HCT116 (cell line): Measurements from ENCODE around the gene MAPKAPK5. TPM values are rescaled to one million over a fixed set of nuclear protein-coding genes. Genes with fewer than 3 reads are reported as not detected.

ENCODE experiments used
- ATAC-seq: fragments of 200-7000 bp; cut with Tn5 transposase; 2 replicates; pipeline ENCODE4 v1.9.1; 2020; ENCODE audit warnings: mild to moderate bottlenecking, moderate library complexity
- BruUV-seq: library from RNA; stranded (reverse); fragments of 400-500 nt; replicated peaks from 2 replicates; lab custom pipeline; 2021; lab: Mats Ljungman, UMichigan
- CTCF ChIA-PET: fragments of 300-600 bp; sonication (Branson Sonifier 250); formaldehyde crosslinking; loops from one replicate; lab custom pipeline; 2021; ENCODE audit warnings: antibody characterized with exemption; lab: Charles Lee
- POLR2A ChIA-PET: fragments of 300-600, 350-600 bp; sonication (Branson Sonifier 250); formaldehyde crosslinking; loops from one replicate; lab custom pipeline; 2021; ENCODE audit warnings: antibody characterized with exemption; lab: Charles Lee
- RAD21 ChIA-PET, 2 experiments: fragments of 300-600 bp; sonication (Branson Sonifier 250); formaldehyde crosslinking; loops; one replicate each; lab custom pipeline; 2023; ENCODE audit warnings: low total read pairs in 2 of 2; ENCODE audit not compliant: uncharacterized antibody in 2 of 2, unreplicated experiment in 2 of 2, low non-redundant PET in 1 of 2; lab: Charles Lee
- DNase-seq: peaks from one replicate; pipeline ENCODE4 v3.0.0-alpha.2; 2010; ENCODE audit warnings: low read depth, low spot score
- H2AFZ ChIP-seq: fragments of 200-600 bp; shearing (Covaris generic), sonication (generic); 2 replicates; pipeline ENCODE4 v1.6.1; 2017; ENCODE audit warnings: low read depth, mixed run types, mixed read lengths, antibody characterized with exemption, low read length; ENCODE audit not compliant: poor library complexity, severe bottlenecking
- H3K27ac ChIP-seq: 2 replicates; pipeline ENCODE4 v1.5.1; 2012; ENCODE audit warnings: low read depth, low read length
- H3K27me3 ChIP-seq: fragments of 200-600 bp; sonication (generic); 2 replicates; pipeline ENCODE4 v1.6.1; 2016; ENCODE audit warnings: mixed run types, low read length, mixed read lengths; ENCODE audit not compliant: insufficient read depth
- H3K36me3 ChIP-seq, 2 experiments: fragments of 200-500 bp in 1 of 2; fragments of 200-600 bp in 1 of 2; sonication (Bioruptor generic) in 1 of 2; sonication (generic) in 1 of 2; 2 replicates each; pipeline versions ENCODE4 v1.5.1 to v1.6.1; 2014 to 2016; ENCODE audit warnings: low read length in 2 of 2, inconsistent platforms in 1 of 2, mixed read lengths in 1 of 2, mixed run types in 1 of 2; ENCODE audit not compliant: insufficient read depth in 2 of 2, control insufficient read depth in 1 of 2
- H3K4me1 ChIP-seq, 2 experiments: fragments of 200-600 bp in 1 of 2; sonication (generic) in 1 of 2; 2 replicates each; pipeline versions ENCODE4 v1.5.1 to v1.6.1; 2012 to 2017; ENCODE audit warnings: low read length in 2 of 2, inconsistent platforms in 1 of 2, mild to moderate bottlenecking in 1 of 2, mixed read lengths in 1 of 2, mixed run types in 1 of 2, moderate library complexity in 1 of 2; ENCODE audit not compliant: insufficient read depth in 2 of 2, control insufficient read depth in 1 of 2
- H3K4me2 ChIP-seq: fragments of 200-600 bp; sonication (generic); 2 replicates; pipeline ENCODE4 v1.6.1; 2017; ENCODE audit warnings: mixed run types, low read length, mixed read lengths
- H3K4me3 ChIP-seq, 2 experiments: fragments of 200-600 bp in 1 of 2; sonication (generic) in 1 of 2; replicated peaks in 1 of 2; 2 replicates each; pipeline ENCODE4 v1.5.1; 2011 to 2016; ENCODE audit warnings: low read length in 2 of 2, control low read depth in 1 of 2, low read depth in 1 of 2, mild to moderate bottlenecking in 1 of 2, mixed read lengths in 1 of 2, mixed run types in 1 of 2
- H3K79me2 ChIP-seq: fragments of 200-600 bp; sonication (generic); 2 replicates; pipeline ENCODE4 v1.6.1; 2017; ENCODE audit warnings: mild to moderate bottlenecking, mixed run types, low read length, moderate library complexity, mixed read lengths; ENCODE audit not compliant: insufficient read depth
- H3K9ac ChIP-seq: fragments of 200-600 bp; sonication (generic); 2 replicates; pipeline ENCODE4 v1.6.1; 2016; ENCODE audit warnings: low read length, mixed read lengths
- H3K9me2 ChIP-seq: fragments of 200-600 bp; sonication (generic), shearing (Covaris generic); 2 replicates; pipeline ENCODE4 v1.6.1; 2017; ENCODE audit warnings: mixed run types, mild to moderate bottlenecking, moderate library complexity; ENCODE audit not compliant: insufficient read depth
- H3K9me3 ChIP-seq, 2 experiments: fragments of 200-500 bp in 1 of 2; fragments of 200-600 bp in 1 of 2; sonication (Bioruptor generic) in 1 of 2; sonication (generic) in 1 of 2; 2 replicates each; pipeline ENCODE4 v1.6.1; 2014 to 2017; ENCODE audit warnings: low read length in 2 of 2, mixed read lengths in 2 of 2, inconsistent platforms in 1 of 2, low read depth in 1 of 2, mild to moderate bottlenecking in 1 of 2, mixed run types in 1 of 2, moderate library complexity in 1 of 2; ENCODE audit not compliant: control insufficient read depth in 1 of 2, insufficient read depth in 1 of 2
- H4K20me1 ChIP-seq: fragments of 200-600 bp; sonication (generic), shearing (Covaris generic); 2 replicates; pipeline ENCODE4 v1.6.1; 2017; ENCODE audit warnings: mixed run types, mild to moderate bottlenecking, moderate library complexity; ENCODE audit not compliant: insufficient read depth
- ATF3 ChIP-seq: IDR thresholded peaks from 2 replicates; pipeline ENCODE4 v1.6.1; 2012
- CBX3 ChIP-seq: IDR thresholded peaks from 2 replicates; pipeline ENCODE4 v1.6.1; 2012; ENCODE audit warnings: low read depth
- CEBPB ChIP-seq: IDR thresholded peaks from 2 replicates; pipeline ENCODE4 v1.6.1; 2012; ENCODE audit warnings: low read depth
- CTCF ChIP-seq, 3 experiments: fragments of 200-600 bp in 1 of 3; sonication (generic) in 1 of 3; IDR thresholded peaks in 2 of 3; conservative IDR thresholded peaks in 1 of 3; 2 replicates each; pipeline ENCODE4 v1.5.1; 2012 to 2017; ENCODE audit warnings: low read depth in 2 of 3, low read length in 2 of 3, antibody characterized with exemption in 1 of 3, borderline replicate concordance in 1 of 3, control low read depth in 1 of 3, mild to moderate bottlenecking in 1 of 3, mixed read lengths in 1 of 3, mixed run types in 1 of 3, moderate library complexity in 1 of 3; ENCODE audit not compliant: insufficient read depth in 1 of 3
- ELF1 ChIP-seq: IDR thresholded peaks from 2 replicates; pipeline ENCODE4 v1.6.1; 2012; ENCODE audit warnings: low read depth, borderline replicate concordance
- EZH2 ChIP-seq: fragments of 200-600 bp; sonication (generic); IDR thresholded peaks from 2 replicates; pipeline ENCODE4 v1.6.1; 2017; ENCODE audit warnings: antibody characterized with exemption, mixed run types
- EZH2phosphoT487 ChIP-seq: fragments of 200-600 bp; IDR thresholded peaks from 2 replicates; pipeline ENCODE4 v1.6.1; 2018; ENCODE audit warnings: antibody characterized with exemption, borderline replicate concordance
- FOSL1 ChIP-seq: IDR thresholded peaks from 2 replicates; pipeline ENCODE4 v1.6.1; 2012; ENCODE audit warnings: low read depth
- JUND ChIP-seq: IDR thresholded peaks from 2 replicates; pipeline ENCODE4 v1.6.1; 2012
- MAX ChIP-seq: IDR thresholded peaks from 2 replicates; pipeline ENCODE4 v1.6.1; 2012
- POLR2AphosphoS5 ChIP-seq: IDR thresholded peaks from 2 replicates; pipeline ENCODE4 v1.6.1; 2011; ENCODE audit warnings: mild to moderate bottlenecking, low read depth, low read length, moderate library complexity
- RAD21 ChIP-seq: IDR thresholded peaks from 2 replicates; pipeline ENCODE4 v1.6.1; 2012; ENCODE audit warnings: low read depth, mild to moderate bottlenecking
- REST ChIP-seq: IDR thresholded peaks from 2 replicates; pipeline ENCODE4 v1.6.1; 2012; ENCODE audit warnings: low read depth
- SIN3A ChIP-seq: IDR thresholded peaks from 2 replicates; pipeline ENCODE4 v1.6.1; 2012; ENCODE audit warnings: low read depth
- SP1 ChIP-seq: IDR thresholded peaks from 2 replicates; pipeline ENCODE4 v1.6.1; 2012; ENCODE audit warnings: low read depth
- TCF7L2 ChIP-seq: IDR thresholded peaks from 2 replicates; pipeline ENCODE4 v1.7.0; 2011; ENCODE audit warnings: borderline replicate concordance, inconsistent platforms; ENCODE audit not compliant: insufficient read depth, insufficient read length; ENCODE audit errors: extremely low read depth
- YY1 ChIP-seq: IDR thresholded peaks from 2 replicates; pipeline ENCODE4 v1.6.1; 2011; ENCODE audit warnings: low read length, low read depth, moderate library complexity, mild to moderate bottlenecking; ENCODE audit not compliant: insufficient replicate concordance; ENCODE audit errors: extremely low read depth
- ZBTB33 ChIP-seq: IDR thresholded peaks from 2 replicates; pipeline ENCODE4 v1.6.1; 2011; ENCODE audit warnings: mild to moderate bottlenecking, low read length, moderate library complexity; ENCODE audit not compliant: insufficient replicate concordance; ENCODE audit errors: extremely low read depth
- ZNF274 ChIP-seq: fragments of 200-500 bp; sonication (Bioruptor generic); IDR thresholded peaks from 2 replicates; pipeline ENCODE4 v1.6.1; 2014; ENCODE audit warnings: mild to moderate bottlenecking, low read depth, low read length, inconsistent platforms
- intact Hi-C: fragments of 100-400 bp; cut with micrococcal nuclease; formaldehyde crosslinking; loops from 2 replicates; pipeline ENCODE4 v1.10.0; 2022
- total RNA-seq: library from RNA; stranded (reverse); gene quantifications from one replicate; pipeline ENCODE4 v1.2.1, GENCODE V29; 2021; ENCODE audit not compliant: unreplicated experiment

MAPKAPK5 gene
- total RNA-seq, 1 experiment from 2014 or later: 57.9 TPM

GRCh38 chr12:111827907-111828306 lies 14.1 kb upstream of the MAPKAPK5 start:
- no peaks in the 10 kb centered on the region for H3K27me3 ChIP-seq
- no peak overlapping the region for H3K9ac ChIP-seq
- H3K4me3 ChIP-seq: no peak overlapping the region
- ChIA-PET RAD21 (no interaction called here), POLR2A (no interaction called here), CTCF (interaction anchor here (0.9 kb wide), 1 partner anchor 15 kb away, joined by 3 read pairs; no protein-coding TSS in a partner anchor)
- H3K36me3 ChIP-seq: no peaks in the 10 kb centered on the region
- no peaks in the 10 kb centered on the region for H3K9me2 ChIP-seq
- BruUV-seq: no TSS peak
- H2AFZ ChIP-seq: no peak overlapping the region
- intact Hi-C loops: loop anchor here (10.0 kb wide), 1 partner anchor 367 kb away; no protein-coding TSS in a partner anchor
- no peak for DNase-seq
- H3K9me3 ChIP-seq: no peaks in the 10 kb centered on the region
- H3K79me2 ChIP-seq: no peaks in the 10 kb centered on the region
- H3K4me2 ChIP-seq: no peak overlapping the region
- no peak for TF ChIP-seq REST
- TF ChIP-seq FOSL1: no peak
- TF ChIP-seq SIN3A: no peak
- TF ChIP-seq EZH2phosphoT487: no peak
- no peak for TF ChIP-seq SP1
- no peak for TF ChIP-seq TCF7L2
- no peak for TF ChIP-seq MAX
- no peak for TF ChIP-seq RAD21
- no peak for TF ChIP-seq CBX3
- TF ChIP-seq POLR2AphosphoS5: no peak
- no peak for TF ChIP-seq ATF3
- no peak for TF ChIP-seq ZNF274
- no peak for TF ChIP-seq CTCF (IDR thresholded peaks at IDR 0.05 in 2 of 3, conservative IDR thresholded peaks at IDR 0.05 in 1 of 3; ENCODE audit: borderline replicate concordance in 1 of 3, insufficient read depth in 1 of 3, low read depth in 2 of 3, low read length in 2 of 3)
- no peak for TF ChIP-seq ZBTB33
- no peak for TF ChIP-seq JUND
- TF ChIP-seq CEBPB: no peak
- no peak for TF ChIP-seq EZH2
- no peak for TF ChIP-seq YY1
- no peak for TF ChIP-seq ELF1
- ATAC-seq: no peak
- no peaks in the 10 kb centered on the region for H4K20me1 ChIP-seq
- H3K27ac ChIP-seq: no peak overlapping the region
- H3K4me1 ChIP-seq: no peaks in the 10 kb centered on the region
